GM10266 (cell line): ENCODE data around the gene ARHGAP33.

ENCODE experiments used
- DNase-seq: peaks from one replicate; pipeline ENCODE4 v3.0.0; 2012; ENCODE audit errors: extremely low spot score
- TF ChIP-seq, protein P1 (sequence below): IDR thresholded peaks from 2 replicates; pipeline ENCODE4 v1.5.1; 2012; ENCODE audit warnings: mild to moderate bottlenecking, low read depth; ENCODE audit not compliant: control insufficient read depth, insufficient read depth; ENCODE audit errors: missing control alignments

The ARHGAP33 gene

DNA sequence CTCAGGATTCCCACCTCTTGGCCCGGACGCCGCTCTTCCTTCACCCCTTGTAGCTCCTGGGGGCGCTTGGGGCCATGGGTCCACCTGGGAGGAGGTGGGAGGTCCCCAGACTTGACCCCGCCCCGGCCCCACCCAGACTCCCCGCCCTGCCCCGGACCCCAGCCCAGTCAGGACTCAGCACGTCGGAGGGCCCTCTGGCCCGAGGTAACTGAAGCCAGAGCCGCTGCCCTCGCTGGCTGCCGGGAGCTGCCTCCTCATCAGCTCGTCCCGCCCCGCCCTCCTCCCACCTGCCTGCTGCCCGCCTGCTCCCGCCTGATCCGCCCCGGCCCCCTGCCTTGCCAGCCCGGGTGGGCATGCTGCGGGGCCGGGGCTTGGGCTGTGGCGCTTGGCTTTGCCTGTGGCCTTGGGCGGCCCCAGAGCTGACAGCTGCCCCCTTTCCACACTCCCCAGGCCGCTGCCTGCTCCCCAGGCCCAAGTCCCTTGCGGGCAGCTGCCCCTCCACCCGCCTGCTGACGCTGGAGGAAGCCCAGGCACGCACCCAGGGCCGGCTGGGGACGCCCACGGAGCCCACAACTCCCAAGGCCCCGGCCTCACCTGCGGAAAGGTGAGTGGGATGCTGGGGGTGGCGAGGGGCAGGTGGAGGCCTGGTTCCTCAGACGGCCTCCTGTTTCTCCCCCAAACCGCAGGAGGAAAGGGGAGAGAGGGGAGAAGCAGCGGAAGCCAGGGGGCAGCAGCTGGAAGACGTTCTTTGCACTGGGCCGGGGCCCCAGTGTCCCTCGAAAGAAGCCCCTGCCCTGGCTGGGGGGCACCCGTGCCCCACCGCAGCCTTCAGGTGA is 9.4 kb downstream of the ARHGAP33 start:
- TF ChIP-seq, protein P1, sequence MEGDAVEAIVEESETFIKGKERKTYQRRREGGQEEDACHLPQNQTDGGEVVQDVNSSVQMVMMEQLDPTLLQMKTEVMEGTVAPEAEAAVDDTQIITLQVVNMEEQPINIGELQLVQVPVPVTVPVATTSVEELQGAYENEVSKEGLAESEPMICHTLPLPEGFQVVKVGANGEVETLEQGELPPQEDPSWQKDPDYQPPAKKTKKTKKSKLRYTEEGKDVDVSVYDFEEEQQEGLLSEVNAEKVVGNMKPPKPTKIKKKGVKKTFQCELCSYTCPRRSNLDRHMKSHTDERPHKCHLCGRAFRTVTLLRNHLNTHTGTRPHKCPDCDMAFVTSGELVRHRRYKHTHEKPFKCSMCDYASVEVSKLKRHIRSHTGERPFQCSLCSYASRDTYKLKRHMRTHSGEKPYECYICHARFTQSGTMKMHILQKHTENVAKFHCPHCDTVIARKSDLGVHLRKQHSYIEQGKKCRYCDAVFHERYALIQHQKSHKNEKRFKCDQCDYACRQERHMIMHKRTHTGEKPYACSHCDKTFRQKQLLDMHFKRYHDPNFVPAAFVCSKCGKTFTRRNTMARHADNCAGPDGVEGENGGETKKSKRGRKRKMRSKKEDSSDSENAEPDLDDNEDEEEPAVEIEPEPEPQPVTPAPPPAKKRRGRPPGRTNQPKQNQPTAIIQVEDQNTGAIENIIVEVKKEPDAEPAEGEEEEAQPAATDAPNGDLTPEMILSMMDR = no peak
- no peak for DNase-seq

DNA sequence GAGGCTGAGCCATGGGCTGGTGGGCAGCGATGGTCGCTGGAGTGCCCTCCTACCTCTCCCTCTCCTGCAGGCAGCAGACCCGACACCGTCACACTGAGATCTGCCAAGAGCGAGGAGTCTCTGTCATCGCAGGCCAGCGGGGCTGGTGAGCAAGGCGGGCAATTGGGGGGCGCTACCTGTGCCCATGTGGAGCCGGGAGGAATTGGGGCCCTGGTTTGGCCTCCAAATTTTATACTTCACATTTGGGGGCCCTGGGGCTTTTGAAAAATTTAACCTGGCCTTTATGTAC is 9.9 kb downstream of the ARHGAP33 start:
- TF ChIP-seq, protein P1 = no peak
- DNase-seq = no peak

DNA sequence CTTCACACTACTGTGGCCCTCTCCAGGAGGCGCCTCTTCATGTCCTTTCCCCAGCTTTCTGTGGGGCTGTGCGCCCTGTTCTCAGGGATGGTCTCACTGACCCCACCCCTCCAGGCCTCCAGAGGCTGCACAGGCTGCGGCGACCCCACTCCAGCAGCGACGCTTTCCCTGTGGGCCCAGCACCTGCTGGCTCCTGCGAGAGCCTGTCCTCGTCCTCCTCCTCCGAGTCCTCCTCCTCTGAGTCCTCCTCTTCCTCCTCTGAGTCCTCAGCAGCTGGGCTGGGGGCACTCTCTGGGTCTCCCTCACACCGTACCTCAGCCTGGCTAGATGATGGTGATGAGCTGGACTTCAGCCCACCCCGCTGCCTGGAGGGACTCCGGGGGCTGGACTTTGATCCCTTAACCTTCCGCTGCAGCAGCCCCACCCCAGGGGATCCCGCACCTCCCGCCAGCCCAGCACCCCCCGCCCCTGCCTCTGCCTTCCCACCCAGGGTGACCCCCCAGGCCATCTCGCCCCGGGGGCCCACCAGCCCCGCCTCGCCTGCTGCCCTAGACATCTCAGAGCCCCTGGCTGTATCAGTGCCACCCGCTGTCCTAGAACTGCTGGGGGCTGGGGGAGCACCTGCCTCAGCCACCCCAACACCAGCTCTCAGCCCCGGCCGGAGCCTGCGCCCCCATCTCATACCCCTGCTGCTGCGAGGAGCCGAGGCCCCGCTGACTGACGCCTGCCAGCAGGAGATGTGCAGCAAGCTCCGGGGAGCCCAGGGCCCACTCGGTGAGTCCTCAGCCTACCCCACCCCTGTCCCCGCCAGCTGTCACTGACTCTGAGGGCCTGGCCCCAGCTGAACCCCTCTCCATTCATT is 11.2 kb downstream of the ARHGAP33 start:
- TF ChIP-seq, protein P1 = no peak
- no peak for DNase-seq

DNA sequence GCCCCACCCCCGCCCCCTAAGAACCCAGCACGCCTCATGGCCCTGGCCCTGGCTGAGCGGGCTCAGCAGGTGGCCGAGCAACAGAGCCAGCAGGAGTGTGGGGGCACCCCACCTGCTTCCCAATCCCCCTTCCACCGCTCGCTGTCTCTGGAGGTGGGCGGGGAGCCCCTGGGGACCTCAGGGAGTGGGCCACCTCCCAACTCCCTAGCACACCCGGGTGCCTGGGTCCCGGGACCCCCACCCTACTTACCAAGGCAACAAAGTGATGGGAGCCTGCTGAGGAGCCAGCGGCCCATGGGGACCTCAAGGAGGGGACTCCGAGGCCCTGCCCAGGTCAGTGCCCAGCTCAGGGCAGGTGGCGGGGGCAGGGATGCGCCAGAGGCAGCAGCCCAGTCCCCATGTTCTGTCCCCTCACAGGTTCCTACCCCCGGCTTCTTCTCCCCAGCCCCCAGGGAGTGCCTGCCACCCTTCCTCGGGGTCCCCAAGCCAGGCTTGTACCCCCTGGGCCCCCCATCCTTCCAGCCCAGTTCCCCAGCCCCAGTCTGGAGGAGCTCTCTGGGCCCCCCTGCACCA is 11.9 kb downstream of the ARHGAP33 start:
- DNase-seq = no peak
- TF ChIP-seq, protein P1 = no peak

DNA sequence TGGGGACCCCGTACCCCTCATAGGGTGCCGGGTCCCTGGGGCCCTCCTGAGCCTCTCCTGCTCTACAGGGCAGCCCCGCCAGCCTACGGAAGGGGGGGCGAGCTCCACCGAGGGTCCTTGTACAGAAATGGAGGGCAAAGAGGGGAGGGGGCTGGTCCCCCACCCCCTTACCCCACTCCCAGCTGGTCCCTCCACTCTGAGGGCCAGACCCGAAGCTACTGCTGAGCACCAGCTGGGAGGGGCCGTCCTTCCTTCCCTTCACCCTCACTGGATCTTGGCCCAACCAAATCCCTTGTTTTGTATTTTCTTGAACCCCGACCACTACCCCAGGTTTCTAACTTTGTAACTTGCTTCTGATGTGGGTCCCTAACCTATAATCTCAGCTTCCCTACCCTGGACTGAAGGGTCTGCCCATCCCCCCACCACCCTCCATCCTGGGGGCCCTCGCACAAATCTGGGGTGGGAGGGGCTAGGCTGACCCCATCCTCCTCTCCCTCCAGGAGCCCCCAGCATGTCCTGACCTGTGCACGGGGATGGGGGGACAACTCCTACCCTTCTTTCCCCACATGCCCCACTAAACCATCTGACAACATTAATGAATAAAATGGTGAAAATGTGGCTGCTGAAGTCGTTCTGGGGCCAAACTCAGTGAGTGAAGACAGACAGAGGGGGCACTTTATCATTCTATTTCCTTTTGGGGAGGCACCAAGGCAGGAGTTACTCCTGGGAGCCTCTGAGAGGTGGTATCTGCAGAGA is 13.0 kb downstream of the ARHGAP33 start:
- TF ChIP-seq, protein P1 = no peak
- DNase-seq = no peak

DNA sequence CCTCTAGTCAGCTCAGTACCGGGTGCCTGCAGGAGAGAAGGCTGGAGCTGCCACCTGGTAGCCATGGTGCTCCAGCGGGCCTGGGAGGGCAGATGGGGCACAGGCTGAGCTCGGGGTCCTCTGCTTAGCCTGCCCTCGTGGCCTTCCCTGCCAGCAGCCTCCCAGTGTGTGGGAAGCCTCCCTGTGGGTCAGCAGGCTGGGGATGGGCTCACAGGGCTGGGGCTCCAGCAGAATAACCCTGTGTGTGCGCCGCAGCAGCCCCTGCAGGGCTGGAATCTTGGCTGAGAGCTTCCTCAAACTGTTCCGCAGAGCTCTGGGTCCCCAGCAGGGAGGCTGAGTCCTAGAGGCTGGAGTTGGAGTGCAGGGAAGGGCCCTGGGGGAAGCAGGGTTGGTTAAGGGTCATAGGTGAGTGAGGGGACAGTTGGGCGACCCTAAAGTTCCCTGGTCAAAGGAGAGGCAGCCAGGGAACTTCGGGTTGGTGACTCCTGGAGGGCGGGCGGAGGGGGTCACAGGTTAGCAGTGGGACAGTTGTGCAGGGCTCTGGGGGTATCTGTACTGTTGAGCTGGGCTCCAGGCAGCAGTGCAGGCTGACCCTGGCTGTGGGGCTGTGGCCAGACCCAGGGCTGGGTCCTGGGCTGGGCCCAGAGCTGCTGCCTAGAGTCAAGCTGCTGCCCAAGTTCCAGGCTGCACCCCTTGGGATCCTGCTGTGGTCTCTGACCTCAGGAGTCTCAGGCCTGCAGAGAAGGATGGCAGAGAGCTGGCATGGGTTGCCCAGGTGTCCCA is 14.0 kb downstream of the ARHGAP33 start:
- DNase-seq = no peak
- TF ChIP-seq, protein P1 = no peak
